HEK293 (cell line): ENCODE results near the gene CARS1.

ENCODE experiments used
- CTCF ChIA-PET: fragments of 350-600 bp; formaldehyde crosslinking; extraction: SDS; loops from one replicate; lab custom pipeline; 2021; ENCODE audit warnings: antibody characterized with exemption; lab: Yijun Ruan, JAX
- POLR2A ChIA-PET: fragments of 300-600 bp; formaldehyde crosslinking; extraction: SDS; loops from one replicate; lab custom pipeline; 2020; ENCODE audit warnings: antibody characterized with exemption, inconsistent platforms; lab: Yijun Ruan, JAX
- H3K27ac ChIP-seq: fragments of 200-500 bp; sonication (Bioruptor generic); 2 replicates; pipeline ENCODE4 v1.5.1; 2014; ENCODE audit warnings: low read depth, low read length, control low read depth, inconsistent platforms; ENCODE audit errors: extremely low read depth
- H3K36me3 ChIP-seq, 2 experiments: fragments of 200-500 bp in 1 of 2; sonication (Bioruptor generic) in 1 of 2; 1 replicate in 1 of 2; 2 replicates in 1 of 2; pipeline ENCODE4 v1.5.1; 2014 to 2017; ENCODE audit warnings: inconsistent platforms in 2 of 2, low read length in 2 of 2; ENCODE audit not compliant: control insufficient read depth in 2 of 2, insufficient read depth in 1 of 2
- H3K4me1 ChIP-seq: fragments of 200-500 bp; sonication (Bioruptor generic); 2 replicates; pipeline ENCODE4 v1.5.1; 2014; ENCODE audit warnings: mild to moderate bottlenecking, low read length, inconsistent platforms; ENCODE audit not compliant: control insufficient read depth, insufficient read depth
- H3K4me3 ChIP-seq: 2 replicates; pipeline ENCODE4 v1.5.1; 2011; ENCODE audit warnings: low read depth, mild to moderate bottlenecking, control low read depth, low read length, moderate library complexity
- H3K9me3 ChIP-seq: fragments of 200-500 bp; sonication (Bioruptor generic); 2 replicates; pipeline ENCODE4 v1.5.1; 2014; ENCODE audit warnings: low read depth, low read length, inconsistent platforms; ENCODE audit not compliant: control insufficient read depth, insufficient read depth
- KLF1 ChIP-seq: fragments of 450-650 bp; formaldehyde crosslinking; IDR thresholded peaks from 2 replicates; pipeline ENCODE4 v1.5.1; 2016; ENCODE audit warnings: missing biosample characterization, missing genetic modification characterization
- PRDM1 ChIP-seq: fragments of 450-650 bp; formaldehyde crosslinking; IDR thresholded peaks from 2 replicates; pipeline ENCODE4; 2016; ENCODE audit warnings: missing biosample characterization, missing genetic modification characterization
- PRDM10 ChIP-seq: fragments of 450-650 bp; formaldehyde crosslinking; IDR thresholded peaks from 2 replicates; pipeline ENCODE4 v1.5.1; 2016; ENCODE audit warnings: missing biosample characterization, missing genetic modification characterization
- TSHZ1 ChIP-seq: fragments of 450-650 bp; formaldehyde crosslinking; IDR thresholded peaks from 2 replicates; pipeline ENCODE4 v1.5.1; 2016; ENCODE audit warnings: missing biosample characterization, missing genetic modification characterization, borderline replicate concordance
- ZBTB1 ChIP-seq: fragments of 450-650 bp; formaldehyde crosslinking; IDR thresholded peaks from 2 replicates; pipeline ENCODE4 v1.5.1; 2016; ENCODE audit warnings: missing biosample characterization, missing genetic modification characterization
- ZNF211 ChIP-seq: fragments of 450-650 bp; formaldehyde crosslinking; IDR thresholded peaks from 2 replicates; pipeline ENCODE4 v1.5.1; 2016; ENCODE audit warnings: low read depth, missing biosample characterization, missing genetic modification characterization
- ZNF280D ChIP-seq: fragments of 450-650 bp; formaldehyde crosslinking; IDR thresholded peaks from 2 replicates; pipeline ENCODE4 v1.5.1; 2016; ENCODE audit warnings: missing biosample characterization, missing genetic modification characterization
- ZNF362 ChIP-seq: fragments of 450-650 bp; formaldehyde crosslinking; IDR thresholded peaks from 2 replicates; pipeline ENCODE4 v1.5.1; 2016; ENCODE audit warnings: missing biosample characterization, missing genetic modification characterization
- ZNF37A ChIP-seq: fragments of 450-650 bp; IDR thresholded peaks from 2 replicates; pipeline ENCODE4 v1.5.1; 2018; ENCODE audit warnings: missing biosample characterization, missing genetic modification characterization
- ZNF394 ChIP-seq: fragments of 450-650 bp; formaldehyde crosslinking; IDR thresholded peaks from 2 replicates; pipeline ENCODE4 v1.5.1; 2016; ENCODE audit warnings: missing biosample characterization, missing genetic modification characterization, mild to moderate bottlenecking, moderate library complexity, borderline replicate concordance
- ZNF529 ChIP-seq: fragments of 450-650 bp; formaldehyde crosslinking; IDR thresholded peaks from 2 replicates; pipeline ENCODE4 v1.5.1; 2017; ENCODE audit warnings: missing genetic modification characterization, missing biosample characterization; ENCODE audit not compliant: insufficient replicate concordance
- ZNF530 ChIP-seq: fragments of 450-650 bp; formaldehyde crosslinking; IDR thresholded peaks from 2 replicates; pipeline ENCODE4 v1.5.1; 2016; ENCODE audit warnings: low read depth, missing biosample characterization, missing genetic modification characterization
- ZNF560 ChIP-seq: fragments of 450-650 bp; formaldehyde crosslinking; IDR thresholded peaks from 2 replicates; pipeline ENCODE4 v1.5.1; 2017; ENCODE audit warnings: missing biosample characterization, missing genetic modification characterization, borderline replicate concordance
- ZNF571 ChIP-seq: fragments of 450-650 bp; formaldehyde crosslinking; IDR thresholded peaks from 2 replicates; pipeline ENCODE4 v1.5.0; 2017; ENCODE audit warnings: missing biosample characterization, missing genetic modification characterization
- ZNF624 ChIP-seq: fragments of 450-650 bp; formaldehyde crosslinking; IDR thresholded peaks from 2 replicates; pipeline ENCODE4 v1.5.1; 2017; ENCODE audit warnings: missing biosample characterization, missing genetic modification characterization
- ZNF707 ChIP-seq: fragments of 450-650 bp; formaldehyde crosslinking; IDR thresholded peaks from 2 replicates; pipeline ENCODE4 v1.5.1; 2016; ENCODE audit warnings: missing biosample characterization, missing genetic modification characterization
- ZNF776 ChIP-seq: fragments of 450-650 bp; formaldehyde crosslinking; IDR thresholded peaks from 2 replicates; pipeline ENCODE4 v1.5.0; 2017; ENCODE audit warnings: missing biosample characterization, missing genetic modification characterization, borderline replicate concordance
- ZSCAN16 ChIP-seq: fragments of 450-650 bp; formaldehyde crosslinking; IDR thresholded peaks from 2 replicates; pipeline ENCODE4 v1.5.1; 2016; ENCODE audit warnings: missing biosample characterization, missing genetic modification characterization
- ZXDB ChIP-seq: fragments of 450-650 bp; formaldehyde crosslinking; IDR thresholded peaks from 2 replicates; pipeline ENCODE4 v1.5.1; 2016; ENCODE audit warnings: missing biosample characterization, missing genetic modification characterization

CARS1 gene

GRCh38 chr11:2955906-2956476 is 101.2 kb downstream of the CARS1 start:
- ChIA-PET CTCF (interaction anchor here (0.6 to 1.7 kb wide), 7 partner anchors 10 to 423 kb away, joined by 3 to 6 read pairs (median 3); no protein-coding TSS in a partner anchor), POLR2A (interaction anchor here (1.2 kb wide), 1 partner anchor 13 kb away, joined by 3 read pairs; no protein-coding TSS in a partner anchor)
- Histone ChIP-seq H3K4me3 (no peak overlapping the region), H3K9me3 (no peaks in the 10 kb centered on the region), H3K36me3 (peaks cover 6 to 100% of the 10 kb centered on the region in 2 experiments; a peak in 2 of 3 replicates), H3K4me1 (no peaks in the 10 kb centered on the region), H3K27ac (no peak overlapping the region)
- TF ChIP-seq TSHZ1 (tag by site-specific recombination) (no peak), ZNF529 (tag by site-specific recombination) (no peak), ZNF362 (tag by site-specific recombination) (no peak), ZNF707 (no peak), ZNF776 (tag by site-specific recombination) (no peak), ZNF560 (tag by site-specific recombination) (no peak), PRDM10 (tag by site-specific recombination) (no peak), ZNF571 (tag by site-specific recombination) (no peak), PRDM1 (tag by site-specific recombination) (no peak)

- H3K27ac ChIP-seq = no peak overlapping the region
- TF ChIP-seq ZXDB (tag by site-specific recombination) (peak; percentile 99), KLF1 (tag by site-specific recombination) (no peak)
- TF ChIP-seq, all 188 proteins: peak for 1
- H3K4me3 ChIP-seq = no peak overlapping the region
- ChIA-PET CTCF (interaction anchor here (0.6 to 2.3 kb wide), 5 partner anchors 10 to 262 kb away, joined by 3 to 6 read pairs (median 5); no protein-coding TSS in a partner anchor), POLR2A (no interaction called here)
- H3K4me1 ChIP-seq = no peaks in the 10 kb centered on the region
- H3K9me3 ChIP-seq = no peaks in the 10 kb centered on the region
- H3K36me3 ChIP-seq = peaks cover 6 to 100% of the 10 kb centered on the region in 2 experiments; a peak in 2 of 3 replicates
Observed at GRCh38 chr11:2954263-2954662, 103.0 kb downstream of the CARS1 start.

- Histone ChIP-seq H3K4me1 (no peaks in the 10 kb centered on the region), H3K4me3 (no peak overlapping the region), H3K27ac (no peak overlapping the region), H3K9me3 (no peaks in the 10 kb centered on the region), H3K36me3 (peaks cover 6 to 100% of the 10 kb centered on the region in 2 experiments; a peak in 2 of 3 replicates)
- ChIA-PET CTCF (interaction anchor here (0.6 to 2.3 kb wide), 3 partner anchors 23 to 647 kb away, joined by 4 to 8 read pairs (median 6); partner anchors contain the start of gene PHLDA2), POLR2A (no interaction called here)
- TF ChIP-seq ZBTB1 (tag by site-specific recombination) (no peak), ZNF624 (no peak), ZNF530 (tag by site-specific recombination) (no peak), ZNF37A (no peak), ZNF394 (tag by site-specific recombination) (no peak), ZSCAN16 (tag by site-specific recombination) (no peak), ZNF280D (no peak), ZNF211 (no peak)
Observed at GRCh38 chr11:2952290-2952689, 104.9 kb downstream of the CARS1 start.
